Keratinocyte (primary cell): Measurements from ENCODE around the gene MCEMP1.

Experiments
- EZH2 ChIP-seq: IDR thresholded peaks from one replicate; pipeline ENCODE4 v1.6.1; 2012; ENCODE audit warnings: inconsistent platforms, mild to moderate bottlenecking, low read length, moderate library complexity
- TF ChIP-seq, protein P1 (sequence below), 3 experiments: IDR thresholded peaks in 1 of 3; conservative IDR thresholded peaks in 1 of 3; optimal IDR thresholded peaks in 1 of 3; 2 replicates in 2 of 3; 3 replicates in 1 of 3; pipeline versions ENCODE3 to v1.5.1; 2011; ENCODE audit warnings: low read length in 3 of 3, mild to moderate bottlenecking in 3 of 3, moderate library complexity in 2 of 3, control low read depth in 1 of 3, inconsistent platforms in 1 of 3; ENCODE audit not compliant: insufficient read depth in 2 of 3; ENCODE audit errors: extremely low read depth in 1 of 3

DNA sequence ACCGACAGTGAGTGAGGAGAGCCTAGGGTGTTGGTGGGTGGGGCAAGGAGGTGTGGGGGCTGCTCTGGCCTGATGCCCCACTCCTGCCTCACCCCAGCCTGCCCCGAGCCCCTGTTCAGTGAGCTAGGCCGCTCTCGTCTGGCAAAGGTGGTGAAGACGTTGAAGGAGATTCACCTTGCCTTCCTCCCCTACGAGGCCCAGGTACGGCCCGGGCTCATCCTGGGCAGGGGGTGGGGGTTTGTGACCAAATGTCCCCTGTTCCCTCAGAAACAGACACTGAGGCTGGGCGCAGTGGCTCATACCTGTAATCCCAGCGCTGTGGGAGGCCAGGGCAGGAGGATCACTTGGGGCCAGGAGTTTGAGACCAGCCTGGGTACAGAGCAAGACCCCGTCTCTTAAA lies 36.1 kb upstream of the MCEMP1 start:
- TF ChIP-seq, protein P1, sequence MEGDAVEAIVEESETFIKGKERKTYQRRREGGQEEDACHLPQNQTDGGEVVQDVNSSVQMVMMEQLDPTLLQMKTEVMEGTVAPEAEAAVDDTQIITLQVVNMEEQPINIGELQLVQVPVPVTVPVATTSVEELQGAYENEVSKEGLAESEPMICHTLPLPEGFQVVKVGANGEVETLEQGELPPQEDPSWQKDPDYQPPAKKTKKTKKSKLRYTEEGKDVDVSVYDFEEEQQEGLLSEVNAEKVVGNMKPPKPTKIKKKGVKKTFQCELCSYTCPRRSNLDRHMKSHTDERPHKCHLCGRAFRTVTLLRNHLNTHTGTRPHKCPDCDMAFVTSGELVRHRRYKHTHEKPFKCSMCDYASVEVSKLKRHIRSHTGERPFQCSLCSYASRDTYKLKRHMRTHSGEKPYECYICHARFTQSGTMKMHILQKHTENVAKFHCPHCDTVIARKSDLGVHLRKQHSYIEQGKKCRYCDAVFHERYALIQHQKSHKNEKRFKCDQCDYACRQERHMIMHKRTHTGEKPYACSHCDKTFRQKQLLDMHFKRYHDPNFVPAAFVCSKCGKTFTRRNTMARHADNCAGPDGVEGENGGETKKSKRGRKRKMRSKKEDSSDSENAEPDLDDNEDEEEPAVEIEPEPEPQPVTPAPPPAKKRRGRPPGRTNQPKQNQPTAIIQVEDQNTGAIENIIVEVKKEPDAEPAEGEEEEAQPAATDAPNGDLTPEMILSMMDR (optimal IDR thresholded peaks at IDR 0.05 in 1 of 3, IDR thresholded peaks at IDR 0.05 in 1 of 3, conservative IDR thresholded peaks at IDR 0.05 in 1 of 3; ENCODE audit: extremely low read depth in 1 of 3, insufficient read depth in 2 of 3, low read length in 3 of 3), result no peak
- no peak for TF ChIP-seq EZH2
